ENCODE data around the gene CAMK2A.

GRCh38 chr5:150310246-150310645, 20.7 kb upstream of the CAMK2A start:
- TF ChIP-seq, protein P1, sequence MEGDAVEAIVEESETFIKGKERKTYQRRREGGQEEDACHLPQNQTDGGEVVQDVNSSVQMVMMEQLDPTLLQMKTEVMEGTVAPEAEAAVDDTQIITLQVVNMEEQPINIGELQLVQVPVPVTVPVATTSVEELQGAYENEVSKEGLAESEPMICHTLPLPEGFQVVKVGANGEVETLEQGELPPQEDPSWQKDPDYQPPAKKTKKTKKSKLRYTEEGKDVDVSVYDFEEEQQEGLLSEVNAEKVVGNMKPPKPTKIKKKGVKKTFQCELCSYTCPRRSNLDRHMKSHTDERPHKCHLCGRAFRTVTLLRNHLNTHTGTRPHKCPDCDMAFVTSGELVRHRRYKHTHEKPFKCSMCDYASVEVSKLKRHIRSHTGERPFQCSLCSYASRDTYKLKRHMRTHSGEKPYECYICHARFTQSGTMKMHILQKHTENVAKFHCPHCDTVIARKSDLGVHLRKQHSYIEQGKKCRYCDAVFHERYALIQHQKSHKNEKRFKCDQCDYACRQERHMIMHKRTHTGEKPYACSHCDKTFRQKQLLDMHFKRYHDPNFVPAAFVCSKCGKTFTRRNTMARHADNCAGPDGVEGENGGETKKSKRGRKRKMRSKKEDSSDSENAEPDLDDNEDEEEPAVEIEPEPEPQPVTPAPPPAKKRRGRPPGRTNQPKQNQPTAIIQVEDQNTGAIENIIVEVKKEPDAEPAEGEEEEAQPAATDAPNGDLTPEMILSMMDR (conservative IDR thresholded peaks at IDR 0.05; ENCODE audit: low read depth, low read length) = no peak
- no peak for TF ChIP-seq POLR2A (IDR thresholded peaks at IDR 0.05; ENCODE audit: low read depth, low read length)
- TF ChIP-seq RAD21 (IDR thresholded peaks at IDR 0.05; ENCODE audit: low read length) = no peak
- TF ChIP-seq FOS (IDR thresholded peaks at IDR 0.05; ENCODE audit: low read depth, low read length) = no peak
- no peak for TF ChIP-seq RCOR1 (IDR thresholded peaks at IDR 0.05; ENCODE audit: insufficient replicate concordance, low read length)
- no peak for TF ChIP-seq MXI1 (IDR thresholded peaks at IDR 0.05; ENCODE audit: borderline replicate concordance, low read depth, low read length)
- TF ChIP-seq CEBPB (IDR thresholded peaks at IDR 0.05; ENCODE audit: low read depth, low read length) = no peak
- TF ChIP-seq RFX5 (IDR thresholded peaks at IDR 0.05; ENCODE audit: low read depth, low read length) = no peak
- no peak for TF ChIP-seq SMC3 (IDR thresholded peaks at IDR 0.05; ENCODE audit: low read depth, low read length)
- TF ChIP-seq MAFK (IDR thresholded peaks at IDR 0.05; ENCODE audit: low read depth, low read length) = no peak

Measured in IMR-90 (cell line).